ENCODE measurements around the gene DTWD2. TPM values are rescaled to one million over a fixed set of nuclear protein-coding genes. Genes with fewer than 3 reads are reported as not detected.

Gene DTWD2
- 1 to 10 TPM; 3.5 to 4.3 (median 3.7) TPM for total RNA-seq

DNA sequence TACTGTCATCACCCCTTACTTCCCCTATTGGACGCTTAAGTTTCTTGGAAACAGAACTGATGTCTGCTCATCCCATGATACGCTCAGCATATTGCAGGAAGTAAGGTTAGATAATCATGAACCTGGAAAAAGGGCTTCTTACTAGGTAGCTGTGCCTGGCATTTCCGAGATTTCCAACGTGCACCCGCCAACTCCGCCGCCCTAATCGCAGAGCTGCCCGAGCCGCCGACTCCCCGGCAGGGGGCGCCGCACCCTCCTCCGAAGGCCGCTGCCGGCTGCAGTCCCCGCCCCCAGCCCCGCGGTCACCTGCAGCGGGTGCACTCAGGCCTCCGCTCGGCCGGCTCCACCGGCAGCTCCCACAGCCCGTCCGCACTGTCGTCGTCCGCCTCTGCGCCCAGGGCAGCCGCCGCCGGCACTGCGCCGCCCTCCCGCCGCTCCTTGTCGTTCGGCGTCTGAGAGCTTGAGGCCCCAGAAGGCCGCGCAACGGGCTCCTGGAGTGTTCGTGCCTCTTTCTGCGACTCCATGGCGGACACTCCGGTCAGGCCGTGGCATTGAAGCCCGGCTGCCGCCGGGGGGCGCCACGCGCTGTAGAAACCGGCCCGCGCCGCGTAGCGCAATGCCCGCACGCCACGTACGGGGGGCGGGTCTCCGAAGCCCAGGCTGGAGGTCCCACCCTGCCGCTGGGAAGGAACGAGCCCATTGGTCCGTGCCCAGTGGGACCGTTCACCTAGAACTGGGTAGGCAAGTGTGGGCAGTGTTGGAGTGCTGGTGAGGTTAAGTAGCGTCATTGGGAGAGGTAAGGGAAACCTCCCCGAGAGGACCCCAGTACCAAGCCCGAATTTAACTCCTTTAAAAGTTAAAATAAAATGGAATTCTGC, at the start of gene DTWD2:
Gene DTWD2 (minus strand): TSS at position 560 of the 878 bp plus-strand sequence. CDS start 36 bp downstream, at position 524.
- Mint-ChIP-seq H3K27me3 (ENCODE audit: low read depth) (no peaks in the 10 kb centered on the region), H3K36me3 (ENCODE audit: insufficient read depth) (no peaks in the 10 kb centered on the region), H3K4me1 (ENCODE audit: low read depth) (peaks cover 17% of the 10 kb centered on the region), H3K9me3 (no peaks in the 10 kb centered on the region), H3K4me3 (peak within 1 kb of the TSS; percentile 79)
- ATAC-seq: peak; percentile 92 to 94
- DNase-seq: peak; percentile 88

GRCh38 chr5:119037496-119038215, 49.3 kb upstream of the DTWD2 start:
- no peak for DNase-seq
- Mint-ChIP-seq H3K36me3 (ENCODE audit: insufficient read depth) (no peaks in the 10 kb centered on the region), H3K4me1 (ENCODE audit: low read depth) (peaks cover 8% of the 10 kb centered on the region), H3K27me3 (ENCODE audit: low read depth) (no peaks in the 10 kb centered on the region), H3K9me3 (no peaks in the 10 kb centered on the region), H3K4me3 (no peak overlapping the region)
- no peak for ATAC-seq

- Mint-ChIP-seq H3K4me1 (ENCODE audit: low read depth) (peaks cover 21% of the 10 kb centered on the region), H3K9me3 (no peaks in the 10 kb centered on the region), H3K36me3 (ENCODE audit: insufficient read depth) (no peaks in the 10 kb centered on the region), H3K27me3 (ENCODE audit: low read depth) (no peaks in the 10 kb centered on the region), H3K4me3 (no peak overlapping the region)
- ATAC-seq (peak; percentile 87 to 89), DNase-seq (no peak)
These were observed 47.9 kb upstream of the DTWD2 start for GRCh38 chr5:119036101-119036762.

- Mint-ChIP-seq H3K9me3 (no peaks in the 10 kb centered on the region), H3K4me3 (no peak overlapping the region), H3K27me3 (ENCODE audit: low read depth) (no peaks in the 10 kb centered on the region), H3K4me1 (ENCODE audit: low read depth) (peaks cover 33% of the 10 kb centered on the region), H3K36me3 (ENCODE audit: insufficient read depth) (no peaks in the 10 kb centered on the region)
- no peak for DNase-seq
- ATAC-seq: no peak
These were observed 44.8 kb upstream of the DTWD2 start for GRCh38 chr5:119033135-119033534.

DNA sequence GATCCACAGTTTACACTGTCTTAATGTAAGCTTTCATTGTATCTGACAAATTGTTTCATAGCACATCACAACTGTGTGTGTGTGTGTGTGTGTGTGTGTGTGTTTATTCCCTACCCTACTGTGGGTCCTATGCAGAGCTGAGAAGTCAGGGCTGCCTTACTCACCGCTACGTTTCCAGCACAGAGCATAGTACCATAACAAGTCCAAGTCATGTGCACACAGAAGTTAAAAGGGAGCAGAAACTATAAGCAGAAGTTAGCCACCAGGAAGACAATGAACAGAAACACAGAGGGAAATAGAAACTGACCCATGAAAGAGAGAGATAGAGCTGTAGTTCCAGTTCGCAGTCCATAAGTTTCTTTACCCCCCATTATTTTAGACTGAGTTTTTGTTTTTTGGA, 44.3 kb upstream of the DTWD2 start:
- DNase-seq: no peak
- H3K36me3 Mint-ChIP-seq (ENCODE audit: insufficient read depth): no peaks in the 10 kb centered on the region

DNA sequence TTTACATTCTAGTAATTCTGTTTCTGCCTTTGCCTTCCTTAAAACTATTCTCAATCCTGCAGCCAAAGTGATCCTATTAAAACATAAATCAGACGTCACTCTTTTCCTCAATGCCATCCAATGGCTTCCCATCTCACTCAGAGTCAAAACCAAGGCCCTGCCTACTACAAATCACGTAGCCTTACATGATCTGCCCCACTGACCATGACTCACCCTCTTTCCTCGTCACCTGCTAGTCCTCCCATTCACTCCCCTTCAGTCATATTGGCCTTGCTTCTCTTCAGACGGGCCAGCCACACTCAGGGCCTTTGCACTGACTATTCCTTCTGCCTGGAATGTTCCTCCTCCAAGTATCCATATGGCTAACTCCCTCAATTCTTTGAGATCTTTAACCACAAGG, 43.6 kb upstream of the DTWD2 start:
- no peaks in the 10 kb centered on the region for H3K9me3 Mint-ChIP-seq
- H3K4me3 Mint-ChIP-seq: peak overlapping the region; percentile 7
- H3K4me1 Mint-ChIP-seq (ENCODE audit: low read depth): peaks cover 33% of the 10 kb centered on the region
- ATAC-seq (no peak), DNase-seq (no peak)
- H3K36me3 Mint-ChIP-seq (ENCODE audit: insufficient read depth): no peaks in the 10 kb centered on the region
- H3K27me3 Mint-ChIP-seq (ENCODE audit: low read depth): no peaks in the 10 kb centered on the region

More for the DNA sequence above, 44.3 kb upstream of the DTWD2 start:
- Mint-ChIP-seq H3K4me3 (no peak overlapping the region), H3K27me3 (ENCODE audit: low read depth) (no peaks in the 10 kb centered on the region), H3K9me3 (no peaks in the 10 kb centered on the region), H3K4me1 (ENCODE audit: low read depth) (peaks cover 33% of the 10 kb centered on the region)
- no peak for ATAC-seq

- Mint-ChIP-seq H3K4me1 (ENCODE audit: low read depth) (peaks cover 31% of the 10 kb centered on the region), H3K36me3 (ENCODE audit: insufficient read depth) (no peaks in the 10 kb centered on the region), H3K4me3 (peak overlapping the region; percentile 7), H3K27me3 (ENCODE audit: low read depth) (no peaks in the 10 kb centered on the region), H3K9me3 (no peaks in the 10 kb centered on the region)
- ATAC-seq (peak; percentile 74 to 82), DNase-seq (no peak)
These were observed 42.9 kb upstream of the DTWD2 start for GRCh38 chr5:119031011-119031886.

DNA sequence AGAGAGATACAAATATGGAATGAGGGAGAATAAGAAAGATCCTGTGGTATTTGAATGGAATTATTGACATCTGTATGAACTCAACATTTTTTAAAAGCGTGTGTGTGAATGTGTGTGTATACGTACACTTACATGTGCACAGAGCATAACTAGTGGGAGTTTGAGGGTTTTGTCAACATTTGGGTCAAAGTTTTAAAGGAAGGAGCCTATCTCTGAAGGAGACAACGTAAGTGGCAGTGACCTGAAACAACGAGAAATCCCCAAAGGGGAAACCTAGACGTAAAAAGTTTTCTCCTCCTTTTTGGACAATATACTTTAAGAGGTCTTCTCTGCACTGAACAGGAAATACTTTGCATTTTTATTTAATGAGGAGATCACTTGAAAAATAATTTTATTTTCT, 40.2 kb upstream of the DTWD2 start:
- peaks cover 5% of the 10 kb centered on the region for H3K9me3 Mint-ChIP-seq

GRCh38 chr5:119022773-119023172, 34.4 kb upstream of the DTWD2 start:
- H3K27me3 Mint-ChIP-seq (ENCODE audit: low read depth): no peaks in the 10 kb centered on the region
- H3K4me3 Mint-ChIP-seq: no peak overlapping the region
- DNase-seq: no peak
- no peaks in the 10 kb centered on the region for H3K36me3 Mint-ChIP-seq (ENCODE audit: insufficient read depth)
- peaks cover 5% of the 10 kb centered on the region for H3K9me3 Mint-ChIP-seq
- no peak for ATAC-seq
- peaks cover 3% of the 10 kb centered on the region for H3K4me1 Mint-ChIP-seq (ENCODE audit: low read depth)

More for the DNA sequence above, 40.2 kb upstream of the DTWD2 start:
- Mint-ChIP-seq H3K4me3 (no peak overlapping the region), H3K36me3 (ENCODE audit: insufficient read depth) (no peaks in the 10 kb centered on the region), H3K27me3 (ENCODE audit: low read depth) (no peaks in the 10 kb centered on the region), H3K4me1 (ENCODE audit: low read depth) (peaks cover 27% of the 10 kb centered on the region)
- DNase-seq: no peak
- ATAC-seq: no peak

- Mint-ChIP-seq H3K27me3 (ENCODE audit: low read depth) (no peaks in the 10 kb centered on the region), H3K4me3 (no peak overlapping the region), H3K36me3 (ENCODE audit: insufficient read depth) (no peaks in the 10 kb centered on the region), H3K9me3 (peaks cover 5% of the 10 kb centered on the region), H3K4me1 (ENCODE audit: low read depth) (peaks cover 3% of the 10 kb centered on the region)
- DNase-seq (no peak), ATAC-seq (peak; percentile 25 to 58)
These were observed 33.8 kb upstream of the DTWD2 start for GRCh38 chr5:119022017-119022745.

DNA sequence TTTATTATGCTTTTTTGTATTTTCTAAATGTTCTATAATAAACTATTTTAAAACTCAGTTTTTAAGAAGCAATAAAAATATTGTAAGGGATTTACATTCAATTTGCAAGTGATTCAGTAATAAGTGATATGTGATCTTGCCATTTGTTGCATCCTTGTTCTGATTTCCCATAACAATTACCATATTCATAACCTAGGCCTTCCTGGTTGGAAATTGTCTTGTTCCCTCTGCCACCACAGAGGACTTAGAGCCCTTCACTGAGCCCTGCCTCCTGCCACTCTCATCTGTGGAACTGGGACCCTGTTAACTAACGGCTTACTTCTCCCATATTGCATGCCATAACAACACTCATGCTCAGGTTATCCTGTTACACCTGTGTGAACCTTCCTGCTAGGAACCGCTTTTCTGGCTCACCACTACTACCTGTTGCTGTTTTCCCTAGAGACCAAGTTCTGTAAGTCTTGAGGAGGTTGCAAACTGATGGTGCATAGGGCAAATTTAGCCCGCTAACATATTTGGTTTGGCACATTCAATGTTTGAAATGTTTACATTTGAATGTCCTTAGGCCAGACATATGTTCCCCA, 32.9 kb upstream of the DTWD2 start:
- no peak for DNase-seq
- H3K36me3 Mint-ChIP-seq (ENCODE audit: insufficient read depth): no peaks in the 10 kb centered on the region
- H3K27me3 Mint-ChIP-seq (ENCODE audit: low read depth): no peaks in the 10 kb centered on the region
- no peak for ATAC-seq
- peaks cover 5% of the 10 kb centered on the region for H3K9me3 Mint-ChIP-seq
- no peak overlapping the region for H3K4me3 Mint-ChIP-seq
- H3K4me1 Mint-ChIP-seq (ENCODE audit: low read depth): peaks cover 3% of the 10 kb centered on the region

DNA sequence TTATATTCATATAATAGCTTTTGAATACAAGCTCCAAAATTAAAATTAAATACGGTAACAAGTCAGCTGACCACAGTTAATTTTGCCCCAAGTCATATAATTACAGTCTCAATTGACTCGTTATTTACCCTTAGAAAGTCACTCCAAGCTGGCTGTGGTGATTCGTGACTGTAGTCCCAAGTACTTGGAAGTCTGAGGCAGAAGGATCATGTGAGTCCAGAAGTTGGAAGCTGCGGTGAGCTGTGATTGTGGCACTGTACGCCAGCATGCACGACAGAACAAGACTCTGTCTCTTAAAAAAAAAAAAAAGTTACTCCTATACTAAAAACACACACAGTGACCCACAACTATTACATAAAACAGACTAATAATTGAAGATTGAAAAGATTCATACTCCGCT, 31.6 kb upstream of the DTWD2 start:
- no peaks in the 10 kb centered on the region for H3K27me3 Mint-ChIP-seq (ENCODE audit: low read depth)

GRCh38 chr5:119019501-119019900, 31.2 kb upstream of the DTWD2 start:
- Mint-ChIP-seq H3K27me3 (ENCODE audit: low read depth) (no peaks in the 10 kb centered on the region), H3K9me3 (no peaks in the 10 kb centered on the region), H3K4me1 (ENCODE audit: low read depth) (peaks cover 3% of the 10 kb centered on the region), H3K36me3 (ENCODE audit: insufficient read depth) (no peaks in the 10 kb centered on the region), H3K4me3 (no peak overlapping the region)
- no peak for ATAC-seq
- no peak for DNase-seq

More for the DNA sequence above, 31.6 kb upstream of the DTWD2 start:
- no peaks in the 10 kb centered on the region for H3K36me3 Mint-ChIP-seq (ENCODE audit: insufficient read depth)
- ATAC-seq (no peak), DNase-seq (no peak)
- H3K9me3 Mint-ChIP-seq: peaks cover 2% of the 10 kb centered on the region
- H3K4me1 Mint-ChIP-seq (ENCODE audit: low read depth): peaks cover 3% of the 10 kb centered on the region
- H3K4me3 Mint-ChIP-seq: no peak overlapping the region
